ENCODE data around the gene ADH1C.

GRCh38 chr4:99323756-99324155 lies 28.8 kb downstream of the ADH1C start:
- TF ChIP-seq CTCF (IDR thresholded peaks at IDR 0.05; ENCODE audit: low read depth, low read length) (no peak), EZH2phosphoT487 (IDR thresholded peaks at IDR 0.05; ENCODE audit: low read depth) (no peak)
